Hematopoietic multipotent progenitor cell (in vitro differentiated cells): Measurements from ENCODE around the gene SLC16A2. TPM values are rescaled to one million over a fixed set of nuclear protein-coding genes. Genes with fewer than 3 reads are reported as not detected.

Source experiments
- DNase-seq, 3 donors: peaks; one replicate each; pipeline ENCODE4 v3.0.0-alpha.2; 2011 to 2015; ENCODE audit warnings: low read depth in 2 of 3, low spot score in 2 of 3
- total RNA-seq: library from RNA; depleted of rRNA; stranded (reverse); fragments of >200 nt; gene quantifications from one replicate; pipeline ENCODE4 v1.2.3, GENCODE V29; 2012

The SLC16A2 gene
- total RNA-seq, result 3.5 TPM

DNA sequence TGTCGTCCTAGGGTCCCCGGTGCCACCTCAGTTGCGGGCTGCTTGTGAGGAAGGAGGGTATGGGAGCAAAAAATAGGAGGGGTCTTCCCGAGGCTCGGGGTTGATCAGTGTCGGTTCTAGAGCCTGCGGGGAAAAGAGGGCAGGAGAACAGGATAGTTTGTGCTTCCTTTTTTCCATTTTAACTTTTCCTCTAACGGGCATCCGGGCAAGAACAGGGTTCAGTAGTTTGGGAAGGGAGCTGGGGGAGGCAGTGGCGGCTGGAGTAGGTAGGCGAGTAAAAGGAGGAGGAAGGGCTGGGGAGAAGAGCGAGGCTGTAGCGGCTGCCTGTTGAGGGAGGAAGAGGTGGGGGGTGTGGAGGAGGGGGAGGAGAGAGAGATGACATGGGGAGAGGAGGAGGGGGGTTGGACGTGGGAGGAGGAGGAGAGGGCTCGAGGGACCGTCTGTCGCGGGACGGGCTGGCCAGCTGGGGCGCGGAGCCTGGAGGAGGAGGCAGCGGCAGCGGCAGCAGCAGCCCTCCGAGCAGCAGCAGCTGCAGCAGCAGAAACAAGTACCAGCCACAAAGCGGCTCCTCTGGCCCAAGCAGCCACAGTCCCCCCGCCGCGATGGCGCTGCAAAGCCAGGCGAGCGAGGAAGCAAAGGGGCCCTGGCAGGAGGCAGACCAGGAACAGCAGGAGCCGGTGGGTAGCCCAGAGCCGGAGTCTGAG, at the start of gene SLC16A2:
Gene SLC16A2, plus strand, starts transcription at position 458 of the 704 bp plus-strand sequence. Its CDS starts 145 bp downstream, at position 603.
- DNase-seq, result peak in 2 of 3 donors; percentile 66 to 77

DNA sequence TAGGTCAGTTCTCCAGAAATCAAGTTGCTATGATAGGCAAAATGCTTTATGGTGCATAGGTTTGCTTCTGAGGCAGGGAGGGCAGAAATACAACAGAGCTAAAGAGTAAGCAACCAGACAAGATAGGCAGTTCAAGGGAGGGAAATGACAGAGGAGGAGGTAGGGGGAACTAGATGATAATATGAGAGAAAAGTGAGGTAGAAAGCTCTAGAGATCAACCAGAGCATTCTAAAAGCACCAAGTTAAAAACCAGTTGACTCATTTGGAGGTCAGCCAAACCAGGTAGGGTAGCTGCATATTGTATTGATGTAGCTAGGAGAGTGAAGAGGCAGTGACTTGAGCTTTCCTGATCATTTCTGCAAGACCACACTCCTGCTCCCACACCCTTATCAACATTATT, 49.0 kb upstream of the SLC16A2 start:
- DNase-seq, result no peak

DNA sequence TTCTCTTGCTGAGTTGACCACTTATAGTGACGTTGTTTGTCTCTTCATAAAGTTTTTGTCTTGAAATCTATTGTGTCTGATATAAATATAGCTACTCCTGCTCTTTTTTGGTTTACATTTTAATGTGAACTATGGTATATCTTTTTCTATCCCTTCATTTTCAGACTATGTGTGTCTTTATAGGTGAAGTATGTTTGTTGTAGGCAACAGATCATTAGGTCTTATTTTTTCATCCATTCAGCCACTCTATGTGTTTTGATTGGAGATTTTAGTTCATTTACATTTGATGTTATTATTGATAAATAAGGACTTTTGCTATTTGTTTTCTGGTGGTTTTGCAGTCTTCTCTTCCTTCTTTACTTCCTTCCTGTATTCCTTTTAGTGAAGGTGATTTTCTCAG, 44.0 kb upstream of the SLC16A2 start:
- no peak for DNase-seq

DNA sequence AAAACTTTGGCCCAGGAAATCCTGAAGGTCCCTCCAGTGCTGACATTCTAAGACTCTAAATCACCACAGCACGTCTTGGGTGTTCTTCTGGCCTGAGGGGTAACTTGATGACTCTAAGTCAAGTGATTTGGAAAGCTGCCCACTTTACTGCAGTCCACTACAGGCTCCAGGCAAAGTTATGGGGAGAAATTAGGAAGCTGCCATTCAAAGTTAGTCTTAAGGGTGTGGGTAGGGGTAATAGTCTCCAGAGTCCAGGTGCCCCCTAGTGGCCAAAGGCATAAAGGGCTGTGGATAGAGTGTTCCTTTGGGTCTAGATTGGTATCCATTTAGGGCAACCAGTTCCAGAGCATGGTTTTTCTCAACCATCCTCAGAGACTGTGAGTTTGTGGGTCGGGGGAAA, 38.7 kb upstream of the SLC16A2 start:
- DNase-seq, result peak; percentile 10 to 83 (median 54)

- DNase-seq, result peak in 2 of 3 donors; percentile 32 to 66
These were observed 37.7 kb upstream of the SLC16A2 start for GRCh38 chrX:74383611-74384010.

- DNase-seq, result no peak
These were observed 32.1 kb upstream of the SLC16A2 start for GRCh38 chrX:74389016-74389722.

GRCh38 chrX:74395556-74395955, 25.7 kb upstream of the SLC16A2 start:
- DNase-seq, result no peak

DNA sequence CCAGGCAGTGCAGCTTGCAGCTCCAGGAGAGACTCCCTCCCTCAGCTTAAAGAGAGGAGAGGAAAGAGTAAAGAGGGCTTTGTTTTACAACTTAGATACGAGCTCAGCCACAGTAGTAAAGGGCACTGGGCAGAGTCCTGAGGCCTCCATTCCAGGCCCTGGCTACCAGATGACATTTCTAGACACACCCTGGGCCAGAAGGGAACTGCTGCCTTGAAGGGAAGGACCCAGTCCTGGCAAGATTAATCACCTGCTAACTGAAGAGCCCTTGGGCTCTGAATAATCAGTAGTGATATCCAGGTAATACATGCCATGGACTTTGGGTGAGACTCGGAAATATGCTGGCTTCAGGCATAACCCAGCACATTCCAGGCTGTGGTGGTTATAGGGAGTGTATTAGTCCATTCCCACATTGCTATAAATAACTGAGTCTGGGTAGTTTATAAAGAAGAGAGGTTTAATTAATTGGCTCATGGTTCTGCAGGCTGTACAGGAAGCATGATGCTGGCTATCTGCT, 15.3 kb upstream of the SLC16A2 start:
- no peak for DNase-seq

- DNase-seq, result no peak
These were observed 13.0 kb upstream of the SLC16A2 start for GRCh38 chrX:74408304-74408703.

DNA sequence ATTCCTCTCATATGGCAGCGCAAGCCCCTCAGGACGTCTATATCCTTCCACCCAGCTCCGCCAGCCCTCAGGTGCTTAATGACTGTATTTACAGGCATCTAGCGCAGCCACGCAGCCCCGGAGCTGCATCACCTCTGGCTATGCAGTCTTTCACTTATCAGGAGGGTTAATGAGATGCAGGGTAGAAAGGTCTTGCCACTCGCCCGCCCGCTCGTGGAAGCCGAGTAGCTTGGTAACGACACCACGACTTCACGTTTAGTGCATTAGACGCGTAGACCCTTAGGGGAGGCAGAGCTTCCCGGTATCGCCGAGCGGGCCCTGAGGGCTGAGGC, 1.5 kb upstream of the SLC16A2 start:
- DNase-seq, result peak in 1 of 3 donors; percentile 36

GRCh38 chrX:74420196-74421035, 877 bp upstream of the SLC16A2 start:
- DNase-seq, result peak in 1 of 3 donors; percentile 4

DNA sequence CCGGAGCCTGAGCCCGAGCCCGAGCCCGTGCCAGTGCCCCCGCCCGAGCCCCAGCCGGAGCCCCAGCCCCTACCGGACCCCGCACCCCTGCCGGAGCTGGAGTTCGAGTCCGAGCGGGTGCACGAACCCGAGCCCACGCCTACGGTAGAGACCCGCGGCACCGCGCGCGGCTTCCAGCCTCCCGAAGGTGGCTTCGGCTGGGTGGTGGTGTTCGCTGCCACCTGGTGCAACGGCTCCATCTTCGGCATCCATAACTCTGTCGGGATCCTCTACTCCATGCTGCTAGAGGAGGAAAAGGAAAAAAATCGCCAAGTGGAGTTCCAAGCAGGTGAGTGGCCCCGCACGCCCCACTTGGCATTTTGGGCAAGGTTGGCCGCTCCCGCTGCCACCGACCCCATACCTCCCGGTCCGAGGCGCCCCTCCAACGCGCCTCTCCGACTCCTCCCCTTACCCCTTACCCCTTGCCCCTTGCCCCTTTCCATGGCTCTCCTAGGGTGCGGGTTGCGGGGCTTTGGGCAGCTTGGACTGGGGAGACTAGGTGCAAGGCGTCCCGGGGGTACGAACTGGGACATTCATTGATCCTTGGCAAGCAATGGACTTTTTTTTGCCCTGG, 553 bp downstream of the SLC16A2 start:
- DNase-seq, result no peak

DNA sequence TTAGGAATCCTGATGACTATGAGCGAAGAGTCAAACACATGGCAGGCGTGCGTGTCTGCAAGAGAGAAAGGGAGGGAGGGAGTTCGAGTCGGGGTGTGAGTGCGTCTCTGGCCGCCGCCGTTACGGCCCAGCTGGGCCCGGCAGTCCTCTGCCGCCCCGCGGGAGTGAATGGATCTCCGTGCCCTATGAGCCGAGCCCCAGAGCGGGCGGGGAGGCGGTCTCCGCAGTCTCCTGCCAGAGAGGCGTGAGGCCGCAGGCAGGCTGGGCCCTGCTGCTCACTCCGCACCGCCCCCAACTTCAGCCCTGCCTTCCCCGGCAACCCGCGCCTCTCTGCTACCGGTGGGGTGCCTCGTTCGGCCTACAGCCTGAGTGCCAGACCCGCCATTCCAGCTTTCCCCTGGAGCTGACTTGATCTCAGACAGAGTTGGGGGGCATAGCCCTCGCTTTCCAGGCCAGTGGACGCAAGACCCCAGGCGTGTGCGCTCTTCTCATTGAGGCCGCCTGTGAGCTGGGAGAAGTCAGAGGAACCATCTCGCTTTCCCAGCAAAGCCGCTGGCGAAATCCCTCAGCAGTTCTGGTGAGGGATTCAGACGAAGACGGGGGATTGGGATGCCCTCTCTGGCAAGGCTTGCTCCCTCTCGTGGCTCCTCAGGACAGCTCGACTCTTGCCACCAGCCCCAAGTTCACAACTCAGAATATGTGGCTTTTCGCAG, 1.4 kb downstream of the SLC16A2 start:
- peak in 1 of 3 donors; percentile 31 for DNase-seq

DNA sequence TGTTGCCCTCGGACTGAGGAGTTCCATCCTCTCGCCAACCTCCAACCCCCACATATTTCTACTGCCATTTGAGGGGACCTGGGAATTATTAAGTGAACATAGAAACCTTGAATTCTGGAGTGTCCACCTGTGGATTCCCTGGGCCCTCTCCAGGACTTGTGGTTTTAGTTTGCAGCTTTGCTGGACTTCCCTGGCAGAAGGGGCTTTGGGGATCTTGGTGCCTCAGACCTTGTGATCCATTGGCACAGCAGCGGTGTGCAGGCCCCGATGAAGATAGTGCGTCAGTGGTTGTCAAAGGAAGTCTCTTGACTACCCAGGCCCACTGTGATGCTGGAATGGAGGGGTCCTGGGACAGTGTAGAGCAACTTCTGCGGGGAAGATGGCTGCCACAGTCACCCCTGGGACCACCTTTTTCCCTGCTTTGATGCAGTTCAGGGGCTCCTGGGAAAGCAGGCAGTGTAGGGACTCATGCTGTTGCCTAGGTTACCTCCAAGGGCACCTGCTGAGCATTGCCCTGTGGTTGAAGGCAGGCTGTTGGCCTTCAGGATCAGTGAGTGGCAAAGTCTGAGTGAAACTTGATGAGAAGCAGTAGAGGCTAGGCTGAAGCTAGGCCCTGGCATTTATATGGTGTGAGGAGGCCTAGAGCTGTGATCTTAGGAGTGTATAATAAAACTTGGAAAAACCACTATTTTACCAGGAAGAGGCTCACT, 2.2 kb downstream of the SLC16A2 start:
- DNase-seq, result no peak

DNA sequence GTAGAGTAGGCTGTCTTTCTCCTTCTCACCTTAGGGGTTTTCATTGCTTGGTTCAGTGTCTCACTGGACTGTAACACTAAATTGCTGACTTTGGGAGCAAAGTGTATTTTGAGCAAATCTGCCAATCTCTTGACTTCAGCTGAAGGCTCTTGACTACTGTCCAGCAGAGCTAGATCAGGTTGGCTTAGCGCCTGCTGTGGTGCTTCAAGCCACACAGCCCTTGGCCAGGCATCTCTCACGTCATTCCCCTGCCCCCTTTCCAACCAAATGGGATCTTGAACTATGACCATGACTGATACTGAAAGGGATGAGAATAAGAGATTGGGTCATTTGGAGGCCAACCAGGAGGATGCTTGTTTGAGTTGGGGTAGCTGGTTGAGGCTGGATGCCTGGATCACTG, 4.8 kb downstream of the SLC16A2 start:
- no peak for DNase-seq

- DNase-seq, result no peak
These were observed 5.3 kb downstream of the SLC16A2 start for GRCh38 chrX:74426615-74427014.

DNA sequence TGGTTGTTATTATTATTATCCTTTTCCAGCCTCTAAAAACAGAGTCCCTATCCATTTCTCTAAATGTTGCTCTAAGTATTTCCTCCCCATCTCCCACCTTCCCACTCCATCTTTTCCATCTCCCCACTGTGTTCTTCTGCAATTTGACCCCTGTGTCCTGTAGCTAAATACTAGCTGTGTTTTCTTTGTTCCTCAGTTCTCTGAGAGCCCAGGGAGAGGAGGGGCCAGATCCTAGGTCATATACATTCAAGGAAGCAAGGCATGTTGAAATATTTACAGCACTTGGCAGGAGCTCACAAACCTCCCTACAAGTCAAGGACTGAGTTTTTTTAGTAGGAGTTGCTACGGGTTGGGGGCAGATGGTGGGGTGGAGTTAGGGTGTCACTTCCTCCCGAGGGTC, 10.5 kb downstream of the SLC16A2 start:
- DNase-seq, result no peak

- DNase-seq, result no peak
These were observed 13.0 kb downstream of the SLC16A2 start for GRCh38 chrX:74434336-74434735.

DNA sequence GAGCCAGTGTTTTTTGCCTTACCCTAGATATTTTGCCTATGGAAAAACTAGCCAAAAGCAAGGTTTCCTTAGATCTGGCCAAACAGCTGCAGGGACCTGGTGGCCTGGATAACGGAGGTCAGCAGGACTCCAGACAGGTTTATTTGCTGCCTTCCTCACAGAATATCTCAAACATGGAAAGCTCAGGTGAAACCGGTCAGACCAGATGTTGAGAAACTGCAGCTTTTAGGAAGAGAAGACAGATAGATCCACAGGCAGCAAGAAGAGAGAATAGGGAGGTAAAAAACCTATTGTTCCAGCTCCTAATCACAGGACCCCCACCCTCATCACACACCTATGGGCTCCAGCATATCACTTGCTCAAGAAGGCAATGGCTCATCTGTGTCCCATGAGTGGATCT, 16.2 kb downstream of the SLC16A2 start:
- no peak for DNase-seq

- no peak for DNase-seq
These were observed 17.5 kb downstream of the SLC16A2 start for GRCh38 chrX:74438764-74439163.
